Parathyroid adenoma (tissue), 2 donors: Measurements from ENCODE around the gene KCNMB2.

Experiments
- H2AFZ ChIP-seq: fragments of 300-600 bp; sonication (generic); one replicate; pipeline ENCODE4 v1.7.0; 2017; ENCODE audit warnings: antibody characterized with exemption, mild to moderate bottlenecking
- H3K27ac ChIP-seq: fragments of 300-600 bp; sonication (generic); one replicate; pipeline ENCODE4 v1.7.0; 2017
- H3K27me3 ChIP-seq: fragments of 300-600 bp; sonication (generic); one replicate; pipeline ENCODE4 v1.7.0; 2017; ENCODE audit warnings: low read length; ENCODE audit not compliant: control insufficient read depth, insufficient read depth
- H3K36me3 ChIP-seq: fragments of 300-600 bp; sonication (generic); one replicate; pipeline ENCODE4 v1.7.0; 2017; ENCODE audit warnings: low read length; ENCODE audit not compliant: control insufficient read depth, insufficient read depth
- H3K4me1 ChIP-seq: fragments of 300-600 bp; sonication (generic); one replicate; pipeline ENCODE4 v1.7.0; 2017; ENCODE audit warnings: control low read depth
- H3K4me2 ChIP-seq: fragments of 300-600 bp; sonication (generic); one replicate; pipeline ENCODE4 v1.7.0; 2017; ENCODE audit warnings: low read length
- H3K4me3 ChIP-seq: fragments of 300-600 bp; sonication (generic); one replicate; pipeline ENCODE4 v1.7.0; 2017; ENCODE audit warnings: low read depth, low read length
- H3K79me2 ChIP-seq: fragments of 300-600 bp; sonication (generic); one replicate; pipeline ENCODE4 v1.7.0; 2017; ENCODE audit warnings: control low read depth
- H3K9ac ChIP-seq: fragments of 300-600 bp; sonication (generic); one replicate; pipeline ENCODE4 v1.7.0; 2017; ENCODE audit warnings: mild to moderate bottlenecking
- H3K9me3 ChIP-seq: fragments of 300-600 bp; sonication (generic); one replicate; pipeline ENCODE4 v1.7.0; 2017; ENCODE audit warnings: low read length; ENCODE audit not compliant: control insufficient read depth
- TF ChIP-seq, protein P1 (sequence below): fragments of 300-600 bp; sonication (generic); IDR thresholded peaks from one replicate; pipeline ENCODE4 v1.7.0; 2017; ENCODE audit warnings: antibody characterized with exemption, mild to moderate bottlenecking
- donor health status: primary hyperparathyroidism.

Gene KCNMB2

GRCh38 chr3:178806651-178807050 lies 270.4 kb downstream of the KCNMB2 start:
- Histone ChIP-seq H3K9me3 (no peaks in the 10 kb centered on the region), H3K79me2 (no peaks in the 10 kb centered on the region), H3K27ac (no peak overlapping the region), H3K27me3 (no peaks in the 10 kb centered on the region), H3K36me3 (no peaks in the 10 kb centered on the region), H3K4me3 (no peak overlapping the region), H3K4me1 (no peaks in the 10 kb centered on the region), H3K4me2 (no peak overlapping the region), H3K9ac (no peak overlapping the region), H2AFZ (no peak overlapping the region)
- TF ChIP-seq, protein P1, sequence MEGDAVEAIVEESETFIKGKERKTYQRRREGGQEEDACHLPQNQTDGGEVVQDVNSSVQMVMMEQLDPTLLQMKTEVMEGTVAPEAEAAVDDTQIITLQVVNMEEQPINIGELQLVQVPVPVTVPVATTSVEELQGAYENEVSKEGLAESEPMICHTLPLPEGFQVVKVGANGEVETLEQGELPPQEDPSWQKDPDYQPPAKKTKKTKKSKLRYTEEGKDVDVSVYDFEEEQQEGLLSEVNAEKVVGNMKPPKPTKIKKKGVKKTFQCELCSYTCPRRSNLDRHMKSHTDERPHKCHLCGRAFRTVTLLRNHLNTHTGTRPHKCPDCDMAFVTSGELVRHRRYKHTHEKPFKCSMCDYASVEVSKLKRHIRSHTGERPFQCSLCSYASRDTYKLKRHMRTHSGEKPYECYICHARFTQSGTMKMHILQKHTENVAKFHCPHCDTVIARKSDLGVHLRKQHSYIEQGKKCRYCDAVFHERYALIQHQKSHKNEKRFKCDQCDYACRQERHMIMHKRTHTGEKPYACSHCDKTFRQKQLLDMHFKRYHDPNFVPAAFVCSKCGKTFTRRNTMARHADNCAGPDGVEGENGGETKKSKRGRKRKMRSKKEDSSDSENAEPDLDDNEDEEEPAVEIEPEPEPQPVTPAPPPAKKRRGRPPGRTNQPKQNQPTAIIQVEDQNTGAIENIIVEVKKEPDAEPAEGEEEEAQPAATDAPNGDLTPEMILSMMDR: no peak

DNA sequence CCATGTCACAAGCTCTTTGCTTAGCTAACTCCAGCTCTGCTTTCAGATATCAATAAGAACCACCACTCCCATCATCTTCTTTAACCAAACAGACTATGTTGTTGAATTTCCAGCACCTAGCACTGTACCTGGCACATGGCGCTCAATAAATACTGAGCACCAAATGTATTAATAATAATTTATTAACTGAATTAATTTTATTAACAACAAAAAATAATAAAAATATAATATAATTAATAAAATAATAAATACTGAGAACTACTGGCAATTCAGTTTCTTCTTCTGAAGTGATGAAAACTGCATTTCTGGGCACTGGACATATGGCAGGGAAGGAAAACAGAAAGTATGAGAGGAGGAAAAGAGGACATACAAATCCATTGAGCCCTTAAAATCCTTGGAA lies 271.5 kb downstream of the KCNMB2 start:
- H3K9me3 ChIP-seq: no peaks in the 10 kb centered on the region
- no peak overlapping the region for H2AFZ ChIP-seq
- TF ChIP-seq, protein P1: no peak
- H3K36me3 ChIP-seq: no peaks in the 10 kb centered on the region
- no peak overlapping the region for H3K9ac ChIP-seq
- no peak overlapping the region for H3K4me3 ChIP-seq
- no peak overlapping the region for H3K4me2 ChIP-seq
- no peaks in the 10 kb centered on the region for H3K79me2 ChIP-seq
- H3K27ac ChIP-seq: no peak overlapping the region
- no peaks in the 10 kb centered on the region for H3K27me3 ChIP-seq
- H3K4me1 ChIP-seq: no peaks in the 10 kb centered on the region

GRCh38 chr3:178808748-178809147 lies 272.5 kb downstream of the KCNMB2 start:
- H2AFZ ChIP-seq: no peak overlapping the region
- no peak overlapping the region for H3K9ac ChIP-seq
- H3K4me1 ChIP-seq: no peaks in the 10 kb centered on the region
- H3K79me2 ChIP-seq: no peaks in the 10 kb centered on the region
- H3K9me3 ChIP-seq: no peaks in the 10 kb centered on the region
- H3K36me3 ChIP-seq: no peaks in the 10 kb centered on the region
- no peaks in the 10 kb centered on the region for H3K27me3 ChIP-seq
- H3K27ac ChIP-seq: no peak overlapping the region
- TF ChIP-seq, protein P1: no peak
- H3K4me3 ChIP-seq: no peak overlapping the region
- no peak overlapping the region for H3K4me2 ChIP-seq

GRCh38 chr3:178810181-178810580 lies 273.9 kb downstream of the KCNMB2 start:
- H2AFZ ChIP-seq: no peak overlapping the region
- no peak overlapping the region for H3K4me2 ChIP-seq
- H3K79me2 ChIP-seq: no peaks in the 10 kb centered on the region
- no peaks in the 10 kb centered on the region for H3K4me1 ChIP-seq
- no peaks in the 10 kb centered on the region for H3K9me3 ChIP-seq
- H3K4me3 ChIP-seq: no peak overlapping the region
- no peak overlapping the region for H3K27ac ChIP-seq
- no peak overlapping the region for H3K9ac ChIP-seq
- TF ChIP-seq, protein P1: no peak
- H3K27me3 ChIP-seq: no peaks in the 10 kb centered on the region
- no peaks in the 10 kb centered on the region for H3K36me3 ChIP-seq

- no peaks in the 10 kb centered on the region for H3K4me1 ChIP-seq
- no peak overlapping the region for H2AFZ ChIP-seq
- H3K27me3 ChIP-seq: no peaks in the 10 kb centered on the region
- no peak overlapping the region for H3K9ac ChIP-seq
- no peaks in the 10 kb centered on the region for H3K36me3 ChIP-seq
- no peak overlapping the region for H3K4me3 ChIP-seq
- no peak overlapping the region for H3K27ac ChIP-seq
- no peaks in the 10 kb centered on the region for H3K79me2 ChIP-seq
- H3K9me3 ChIP-seq: no peaks in the 10 kb centered on the region
- H3K4me2 ChIP-seq: no peak overlapping the region
- TF ChIP-seq, protein P1: no peak
These were observed 286.5 kb downstream of the KCNMB2 start for GRCh38 chr3:178822722-178823121.
